Peyer's patch (tissue), 4 donors: ENCODE data around the gene CRMP1.

Experiments used
- POLR2A ChIP-seq, 2 donors: fragments of 450-650 bp; IDR thresholded peaks; one replicate each; pipeline ENCODE4 v1.5.1; 2017; ENCODE audit warnings: antibody characterized with exemption in 2 of 2, mild to moderate bottlenecking in 2 of 2, moderate library complexity in 2 of 2
- TF ChIP-seq, protein P1 (sequence below), 6 experiments: fragments of 450-650 bp in 4 of 6; fragments of 200-600 bp in 2 of 6; sonication (generic) in 1 of 6; IDR thresholded peaks; one replicate each; pipeline ENCODE4 v1.5.1; 2017 to 2019; ENCODE audit warnings: antibody characterized with exemption in 6 of 6, mild to moderate bottlenecking in 3 of 6, moderate library complexity in 1 of 6

DNA sequence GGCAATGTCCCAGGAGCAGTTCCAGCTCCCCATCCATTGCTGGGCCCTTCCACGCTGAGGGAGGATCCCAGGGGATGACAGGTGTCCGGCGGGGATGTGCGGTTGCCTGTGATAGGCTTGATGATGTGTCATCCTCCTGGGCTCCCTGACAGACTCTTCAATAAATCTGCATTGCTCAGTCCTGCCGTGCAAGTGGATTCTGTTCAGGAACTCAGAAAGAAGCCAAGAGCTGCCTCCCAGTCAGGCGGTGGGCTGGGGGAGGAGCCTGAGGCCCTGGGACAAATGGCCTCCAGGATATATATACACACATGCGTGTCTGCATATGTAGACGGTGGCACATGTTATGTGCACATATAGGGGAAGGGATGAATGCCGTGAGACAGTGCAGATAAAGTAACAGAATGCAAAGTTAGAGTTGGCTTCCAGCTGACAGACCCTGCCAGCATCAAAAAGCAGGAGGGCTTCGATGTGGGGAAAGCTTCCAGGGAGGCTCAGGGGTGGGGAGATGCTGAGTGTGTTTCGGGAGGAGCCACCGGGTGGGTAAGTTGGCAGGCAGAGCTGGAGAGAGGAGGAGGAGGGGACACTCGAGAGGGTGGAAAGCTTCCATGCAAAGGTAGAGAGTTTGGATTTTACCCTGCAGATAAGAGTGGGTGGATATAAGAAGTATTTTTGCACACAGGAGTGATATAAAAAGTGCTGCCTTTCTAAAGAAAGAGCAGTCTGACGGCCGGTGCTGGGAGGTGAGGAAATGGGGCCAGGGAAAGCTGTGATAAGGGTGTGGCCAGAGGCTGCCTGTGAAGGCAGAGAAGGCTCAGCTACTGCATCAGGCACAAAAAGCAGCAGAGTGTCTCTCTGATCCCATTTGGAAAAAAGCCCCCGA, 28.5 kb upstream of the CRMP1 start:
- TF ChIP-seq, protein P1, sequence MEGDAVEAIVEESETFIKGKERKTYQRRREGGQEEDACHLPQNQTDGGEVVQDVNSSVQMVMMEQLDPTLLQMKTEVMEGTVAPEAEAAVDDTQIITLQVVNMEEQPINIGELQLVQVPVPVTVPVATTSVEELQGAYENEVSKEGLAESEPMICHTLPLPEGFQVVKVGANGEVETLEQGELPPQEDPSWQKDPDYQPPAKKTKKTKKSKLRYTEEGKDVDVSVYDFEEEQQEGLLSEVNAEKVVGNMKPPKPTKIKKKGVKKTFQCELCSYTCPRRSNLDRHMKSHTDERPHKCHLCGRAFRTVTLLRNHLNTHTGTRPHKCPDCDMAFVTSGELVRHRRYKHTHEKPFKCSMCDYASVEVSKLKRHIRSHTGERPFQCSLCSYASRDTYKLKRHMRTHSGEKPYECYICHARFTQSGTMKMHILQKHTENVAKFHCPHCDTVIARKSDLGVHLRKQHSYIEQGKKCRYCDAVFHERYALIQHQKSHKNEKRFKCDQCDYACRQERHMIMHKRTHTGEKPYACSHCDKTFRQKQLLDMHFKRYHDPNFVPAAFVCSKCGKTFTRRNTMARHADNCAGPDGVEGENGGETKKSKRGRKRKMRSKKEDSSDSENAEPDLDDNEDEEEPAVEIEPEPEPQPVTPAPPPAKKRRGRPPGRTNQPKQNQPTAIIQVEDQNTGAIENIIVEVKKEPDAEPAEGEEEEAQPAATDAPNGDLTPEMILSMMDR (IDR thresholded peaks at IDR 0.05): no peak
- no peak for TF ChIP-seq POLR2A (IDR thresholded peaks at IDR 0.05)
